K562 (cell line): ENCODE measurements around the gene KISS1R. TPM values are rescaled to one million over a fixed set of nuclear protein-coding genes. Genes with fewer than 3 reads are reported as not detected.

Source experiments
- ARHGAP35 ChIP-seq: fragments of 450-650 bp; IDR thresholded peaks from 2 replicates; pipeline ENCODE4 v1.6.1; 2018; ENCODE audit not compliant: partially characterized antibody
- ATF6 ChIP-seq: sonication (generic); formaldehyde crosslinking; IDR thresholded peaks from 2 replicates; pipeline ENCODE4 v1.4.0; 2020; ENCODE audit warnings: mild to moderate bottlenecking, missing genetic modification reagents
- CBFA2T2 ChIP-seq: fragments of 450-650 bp; conservative IDR thresholded peaks from 2 replicates; pipeline ENCODE4 v1.6.1; 2017; ENCODE audit warnings: mild to moderate bottlenecking
- CREB1 ChIP-seq, 2 experiments: sonication (generic) in 1 of 2; formaldehyde crosslinking in 1 of 2; IDR thresholded peaks; 2 replicates each; pipeline versions ENCODE4 v1.6.1 to v1.8.0; 2012 to 2022; ENCODE audit warnings: inconsistent platforms in 1 of 2, mild to moderate bottlenecking in 1 of 2, missing genetic modification reagents in 1 of 2, moderate library complexity in 1 of 2
- HDAC1 ChIP-seq, 2 experiments: fragments of 450-650 bp; IDR thresholded peaks; 2 replicates each; pipeline ENCODE4 v1.6.1; 2016 to 2017; ENCODE audit warnings: inconsistent platforms in 1 of 2, mild to moderate bottlenecking in 1 of 2, moderate library complexity in 1 of 2
- NFIC ChIP-seq: fragments of 450-650 bp; IDR thresholded peaks from 2 replicates; pipeline ENCODE4 v1.6.1; 2017; ENCODE audit warnings: mild to moderate bottlenecking, inconsistent platforms
- PATZ1 ChIP-seq: fragments of 250-450 bp; sonication (Bioruptor Pico); IDR thresholded peaks from 2 replicates; pipeline ENCODE4 v1.5.0; 2020; ENCODE audit warnings: mild to moderate bottlenecking, borderline replicate concordance
- PKNOX1 ChIP-seq: fragments of 450-650 bp; IDR thresholded peaks from 2 replicates; pipeline ENCODE4 v1.6.1; 2016
- POLR2AphosphoS5 ChIP-seq: IDR thresholded peaks from 2 replicates; pipeline ENCODE4 v1.6.1; 2011; ENCODE audit warnings: mild to moderate bottlenecking, low read depth, low read length, moderate library complexity; ENCODE audit not compliant: control insufficient read depth, insufficient read depth
- PRPF4 ChIP-seq: fragments of 200-400 bp; formaldehyde crosslinking; IDR thresholded peaks from one replicate; pipeline ENCODE4 v1.6.1; 2017; ENCODE audit warnings: low read length, low read depth, mild to moderate bottlenecking; ENCODE audit not compliant: insufficient read depth, poor library complexity, severe bottlenecking
- RCOR1 ChIP-seq, 2 experiments: IDR thresholded peaks; 2 replicates each; pipeline ENCODE4 v1.6.1; 2012; ENCODE audit warnings: low read depth in 2 of 2, low read length in 2 of 2, borderline replicate concordance in 1 of 2, improper control_type of control experiment in 1 of 2
- SLC30A9 ChIP-seq: fragments of 250-450 bp; sonication (Bioruptor Pico); IDR thresholded peaks from 2 replicates; pipeline ENCODE4 v1.8.0; 2022; ENCODE audit warnings: mild to moderate bottlenecking, moderate library complexity
- SMARCA4 ChIP-seq: fragments of 450-650 bp; IDR thresholded peaks from 2 replicates; pipeline ENCODE4 v1.6.1; 2016
- STAT5A ChIP-seq: IDR thresholded peaks from 2 replicates; pipeline ENCODE4 v1.6.1; 2012; ENCODE audit warnings: low read length, inconsistent platforms, borderline replicate concordance
- VEZF1 ChIP-seq: fragments of 200-800 bp; sonication (Bioruptor generic); IDR thresholded peaks from 2 replicates; pipeline ENCODE4 v1.6.1; 2017; ENCODE audit warnings: missing genetic modification characterization, missing compliant biosample characterization
- ZNF395 ChIP-seq: fragments of 200-800 bp; sonication (Bioruptor generic); IDR thresholded peaks from 2 replicates; pipeline ENCODE4 v1.6.1; 2017; ENCODE audit warnings: missing genetic modification characterization, missing compliant biosample characterization
- ZNF551 ChIP-seq: fragments of 250-450 bp; sonication (Bioruptor Pico); IDR thresholded peaks from 2 replicates; pipeline ENCODE4 v1.5.0; 2021; ENCODE audit warnings: mild to moderate bottlenecking, moderate library complexity
- ZNF644 ChIP-seq: fragments of 200-800 bp; sonication (Bioruptor generic); IDR thresholded peaks from 2 replicates; pipeline ENCODE4 v1.6.1; 2016; ENCODE audit warnings: low read depth, missing genetic modification characterization, missing compliant biosample characterization
- ZNF830 ChIP-seq: fragments of 250-450 bp; sonication (Bioruptor Pico); IDR thresholded peaks from 2 replicates; pipeline ENCODE4 v1.5.0; 2021; ENCODE audit warnings: mild to moderate bottlenecking
- polyA plus RNA-seq, 8 experiments: library from polyadenylated mRNA; depleted of rRNA in 4 of 8; stranded (reverse) in 5 of 8; unstranded in 3 of 8; fragments of >200 nt; fragmentation: Nextera tagmentation in 2 of 8; fragmentation: Illumina TruSeq in 1 of 8; extraction: Ambion mirVana in 2 of 8; extraction: Trizol in 1 of 8; gene quantifications; 2 replicates each; pipeline versions ENCODE4 v1.2.1 to v1.2.3, GENCODE V29; 2011 to 2014; ENCODE audit warnings: inconsistent platforms in 1 of 8, missing spikeins in 1 of 8
- total RNA-seq, 7 experiments: library from RNA; depleted of rRNA in 6 of 7; stranded (reverse); fragments of >200 nt in 6 of 7; fragmentation: Illumina TruSeq in 2 of 7; extraction: Trizol in 2 of 7; gene quantifications; 2 replicates each; pipeline versions ENCODE4 v1.2.1 to v1.2.3, GENCODE V29; 2011 to 2021; ENCODE audit warnings: low replicate concordance in 1 of 7

The KISS1R gene
- total and polyA plus RNA-seq, 9 of the 15 experiments (the other 6 are each of a cell fraction or from before 2014, with no cell fraction given), result 0.37 to 39.4 (median 2.0) TPM

- peak; percentile 29; the same call in 1 of the 2 replicates for TF ChIP-seq CREB1 (IDR thresholded peaks at IDR 0.05)
- TF ChIP-seq CREB1 (CRISPR knock-in tag; IDR thresholded peaks at IDR 0.05), result no peak
- TF ChIP-seq HDAC1 (IDR thresholded peaks at IDR 0.05), result peak; percentile 64 to 73; a peak in 3 of 4 replicates
- TF ChIP-seq PRPF4, result no peak
- no peak for TF ChIP-seq ZNF830 (CRISPR knock-in tag)
- TF ChIP-seq VEZF1, result peak; percentile 78
- TF ChIP-seq PATZ1 (CRISPR knock-in tag), result no peak
- TF ChIP-seq PKNOX1, result peak; percentile 42
- TF ChIP-seq ARHGAP35, result no peak
- peak; percentile 61; the same call in 1 of the 2 replicates for TF ChIP-seq POLR2AphosphoS5
- peak; percentile 76 for TF ChIP-seq SMARCA4
- TF ChIP-seq ZNF644 (tag), result no peak
- no peak for TF ChIP-seq ZNF551 (CRISPR knock-in tag)
- TF ChIP-seq SLC30A9, result no peak
- no peak for TF ChIP-seq ZNF395 (CRISPR knock-in tag)
- TF ChIP-seq CBFA2T2, result peak; percentile 81
- peak; percentile 31; the same call in 1 of the 2 replicates for TF ChIP-seq NFIC
- 0 out of 2 replicates have a peak, but pooled peaks have one; percentile 26 for TF ChIP-seq STAT5A
- TF ChIP-seq RCOR1 (IDR thresholded peaks at IDR 0.05; ENCODE audit: borderline replicate concordance in 1 of 2, low read depth in 2 of 2, low read length in 2 of 2), result peak; percentile 55 to 98; a peak in 3 of 4 replicates
- no peak for TF ChIP-seq ATF6 (CRISPR knock-in tag)
Observed at GRCh38 chr19:961866-962620, 44.9 kb downstream of the KISS1R start (continued).
